Esophagus muscularis mucosa (tissue), 4 donors: ENCODE measurements around the gene PITPNM3. TPM values are rescaled to one million over a fixed set of nuclear protein-coding genes. Genes with fewer than 3 reads are reported as not detected.

Source experiments
- DNase-seq: peaks from one replicate; pipeline ENCODE4 v3.0.0-alpha.2; 2017; ENCODE audit errors: extremely low spot score
- H3K27ac ChIP-seq, 4 donors: fragments of 200-600 bp; sonication (generic); replicated peaks in 1 of 4; 1 replicate in 3 of 4; 2 replicates in 1 of 4; pipeline ENCODE4 v1.5.1; 2016 to 2019; ENCODE audit warnings: mild to moderate bottlenecking in 1 of 4
- H3K27me3 ChIP-seq, 4 donors: fragments of 200-600 bp; sonication (generic); one replicate each; pipeline versions ENCODE4 v1.5.1 to v1.6.0; 2016 to 2019
- H3K36me3 ChIP-seq, 4 donors: fragments of 200-600 bp; sonication (generic); one replicate each; pipeline ENCODE4 v1.5.1; 2016 to 2019
- H3K4me1 ChIP-seq, 4 donors: fragments of 200-600 bp; sonication (generic); one replicate each; pipeline ENCODE4 v1.5.1; 2016 to 2019
- H3K4me3 ChIP-seq, 4 donors: fragments of 200-600 bp; sonication (generic); 1 replicate in 2 of 4; 2 replicates in 2 of 4; pipeline ENCODE4 v1.5.1; 2016 to 2019; ENCODE audit warnings: mild to moderate bottlenecking in 4 of 4, moderate library complexity in 1 of 4
- H3K9me3 ChIP-seq, 4 donors: fragments of 200-600 bp; sonication (generic); 1 replicate in 3 of 4; 2 replicates in 1 of 4; pipeline ENCODE4 v1.5.1; 2016 to 2019
- CTCF ChIP-seq, 3 experiments: fragments of 200-600 bp in 2 of 3; fragments of 450-650 bp in 1 of 3; sonication (generic) in 2 of 3; IDR thresholded peaks; one replicate each; pipeline ENCODE4 v1.5.1; 2017 to 2019; ENCODE audit warnings: antibody characterized with exemption in 3 of 3, mild to moderate bottlenecking in 2 of 3, moderate library complexity in 1 of 3
- EP300 ChIP-seq: sonication (generic); formaldehyde crosslinking; IDR thresholded peaks from one replicate; pipeline ENCODE4 v1.6.1; 2017; ENCODE audit warnings: antibody characterized with exemption
- POLR2A ChIP-seq: fragments of 450-650 bp; IDR thresholded peaks from one replicate; pipeline ENCODE4 v1.6.1; 2017; ENCODE audit warnings: antibody characterized with exemption, moderate library complexity, mild to moderate bottlenecking, low read depth
- POLR2AphosphoS5 ChIP-seq, 2 donors: sonication (generic); formaldehyde crosslinking; IDR thresholded peaks; one replicate each; pipeline ENCODE4 v1.6.1; 2017; ENCODE audit warnings: antibody characterized with exemption in 2 of 2
- WGBS: methylation state at CpG from one replicate; pipeline ENCODE4 v1.1.5; 2018; 5-methylcytosine and 5-hydroxymethylcytosine counted together
- intact Hi-C: fragments of 100-400 bp; cut with DNase I; formaldehyde crosslinking; loops from one replicate; pipeline ENCODE4 v1.15.1; 2023
- total RNA-seq, 4 donors: library from RNA; depleted of rRNA; stranded (reverse); fragments of >200 nt; gene quantifications; one replicate each; pipeline versions ENCODE4 v1.1.0 to v1.2.1, GENCODE V29; 2016

The PITPNM3 gene
- total RNA-seq, 4 donors from 2014 or later: 46.5 to 93.2 (median 68.9) TPM

GRCh38 chr17:6457688-6458459, 98.5 kb downstream of the PITPNM3 start:
- intact Hi-C loops: no loop called here
- Histone ChIP-seq H3K27ac (peak overlapping the region in 2 of 4 donors; percentile 6 to 34), H3K27me3 (peaks cover 0 to 5% (median 0%) of the 10 kb centered on the region in 4 donors), H3K36me3 (peaks cover 0 to 48% (median 18%) of the 10 kb centered on the region in 4 donors), H3K4me3 (no peak overlapping the region), H3K4me1 (peaks cover 13 to 41% (median 26%) of the 10 kb centered on the region in 4 donors), H3K9me3 (no peaks in the 10 kb centered on the region)
- TF ChIP-seq CTCF (IDR thresholded peaks at IDR 0.05): no peak
- no peak for TF ChIP-seq POLR2AphosphoS5 (IDR thresholded peaks at IDR 0.05)
- TF ChIP-seq EP300: no peak
- TF ChIP-seq POLR2A: no peak
- DNase-seq: no peak
- 87% methylated on average over 5 of the region's 10 CpGs for WGBS

DNA sequence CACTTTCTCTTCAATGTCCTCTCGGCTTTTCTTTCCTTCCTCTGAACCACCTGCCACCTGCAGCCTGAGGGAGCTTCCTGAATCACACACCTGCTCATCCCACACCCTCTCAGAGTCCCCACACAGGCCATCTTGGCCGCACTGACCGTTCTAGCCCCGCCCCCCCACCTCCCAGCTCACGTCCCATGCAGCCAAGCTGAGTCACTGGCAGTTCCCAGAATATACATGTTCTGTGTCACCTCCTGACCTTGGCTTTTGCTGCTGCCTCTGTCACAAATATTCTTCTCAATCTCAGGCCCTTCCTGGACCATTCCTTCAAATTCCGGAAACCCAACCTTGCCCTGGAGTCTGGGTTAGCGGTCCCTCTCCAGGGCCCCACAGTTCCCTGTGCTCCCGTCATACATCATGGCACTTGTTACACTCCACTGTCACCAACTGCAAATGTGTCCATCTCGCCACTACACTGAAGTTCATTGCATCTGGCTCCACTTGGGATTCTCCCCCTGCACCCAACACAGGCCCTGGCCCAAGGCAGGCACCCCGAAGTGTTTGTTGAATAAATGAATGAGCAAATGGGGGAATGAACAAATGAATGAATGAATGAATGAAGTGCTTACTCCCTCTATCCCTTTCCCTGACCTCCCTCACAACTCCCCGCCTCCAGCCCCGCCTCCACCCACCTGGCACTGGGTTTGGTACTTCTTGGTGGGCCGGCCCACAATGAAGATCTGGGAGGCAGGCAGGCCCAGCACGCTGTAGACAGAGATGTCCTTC, 99.3 kb downstream of the PITPNM3 start:
- Histone ChIP-seq H3K4me3 (no peak overlapping the region), H3K36me3 (peaks cover 0 to 43% (median 15%) of the 10 kb centered on the region in 4 donors), H3K27ac (peak overlapping the region in 2 of 4 donors; percentile 6 to 34), H3K4me1 (peaks cover 13 to 41% (median 26%) of the 10 kb centered on the region in 4 donors), H3K9me3 (no peaks in the 10 kb centered on the region), H3K27me3 (peaks cover 0 to 5% (median 0%) of the 10 kb centered on the region in 4 donors)
- no peak for DNase-seq
- WGBS: 71% methylated on average over 13 of the region's 14 CpGs
- TF ChIP-seq POLR2AphosphoS5 (IDR thresholded peaks at IDR 0.05) (peak in 1 of 2 donors; percentile 33), EP300 (no peak)
- intact Hi-C loops: no loop called here

DNA sequence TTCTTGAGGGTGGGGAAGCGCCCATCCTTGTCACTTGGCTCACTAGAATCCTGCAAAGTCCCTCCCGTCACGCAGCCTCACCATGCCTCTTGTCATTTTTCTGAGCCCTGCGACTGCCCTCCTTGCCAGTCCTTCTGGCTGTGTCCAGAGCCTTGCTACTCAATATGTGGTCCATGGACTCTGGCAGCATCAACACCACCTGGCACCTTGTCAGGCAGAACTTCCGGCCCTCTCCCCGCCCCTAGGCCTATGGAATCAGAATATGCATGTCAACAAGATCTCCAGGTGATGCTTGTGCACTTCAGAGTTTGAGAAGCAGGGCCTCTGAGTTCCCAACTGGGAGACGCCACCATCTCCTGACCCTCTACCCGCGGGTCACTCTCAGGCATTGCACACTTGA, 100.0 kb downstream of the PITPNM3 start:
- peaks cover 13 to 41% (median 26%) of the 10 kb centered on the region in 4 donors for H3K4me1 ChIP-seq
- no peaks in the 10 kb centered on the region for H3K9me3 ChIP-seq
- DNase-seq: no peak
- H3K4me3 ChIP-seq: no peak overlapping the region
- TF ChIP-seq POLR2A: no peak
- TF ChIP-seq EP300: no peak
- TF ChIP-seq CTCF (IDR thresholded peaks at IDR 0.05): no peak
- no peak for TF ChIP-seq POLR2AphosphoS5 (IDR thresholded peaks at IDR 0.05)
- 92% methylated on average over 7 of the region's 9 CpGs for WGBS
- peaks cover 0 to 35% (median 11%) of the 10 kb centered on the region in 4 donors for H3K36me3 ChIP-seq
- peaks cover 0 to 5% (median 0%) of the 10 kb centered on the region in 4 donors for H3K27me3 ChIP-seq
- intact Hi-C loops: no loop called here
- H3K27ac ChIP-seq: peak overlapping the region in 1 of 4 donors; percentile 2

DNA sequence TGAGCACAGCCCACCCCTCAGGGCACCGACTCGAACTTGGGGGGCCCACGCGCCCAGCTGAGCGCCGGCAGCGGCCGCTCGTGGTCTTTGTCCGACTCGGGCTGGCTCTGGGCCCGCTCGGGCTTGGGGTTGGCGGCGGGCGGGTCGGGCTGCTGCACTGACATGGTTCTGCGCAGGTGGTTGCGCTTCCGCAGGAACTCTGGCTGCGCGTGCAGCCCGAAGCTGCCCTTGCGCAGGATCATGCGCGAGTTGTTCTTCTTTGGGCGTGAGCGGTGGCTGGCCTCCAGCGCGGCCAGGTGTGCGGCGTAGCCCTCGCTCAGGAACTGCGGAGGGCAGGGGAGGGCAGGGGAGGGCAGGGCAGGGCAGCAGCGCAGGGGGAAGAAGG, 101.0 kb downstream of the PITPNM3 start:
- no peak for TF ChIP-seq EP300
- TF ChIP-seq CTCF (IDR thresholded peaks at IDR 0.05): no peak
- no peak for TF ChIP-seq POLR2A
- no peak for TF ChIP-seq POLR2AphosphoS5 (IDR thresholded peaks at IDR 0.05)
- Histone ChIP-seq H3K27me3 (peaks cover 0 to 5% (median 0%) of the 10 kb centered on the region in 4 donors), H3K4me1 (peaks cover 13 to 41% (median 26%) of the 10 kb centered on the region in 4 donors), H3K9me3 (no peaks in the 10 kb centered on the region), H3K4me3 (peak overlapping the region in 3 of 4 donors; percentile 24 to 32 (median 30)), H3K27ac (no peak overlapping the region), H3K36me3 (peaks cover 0 to 25% (median 7%) of the 10 kb centered on the region in 4 donors)
- WGBS: 20% methylated on average over 1 of the region's 35 CpGs
- no peak for DNase-seq
- intact Hi-C loops: no loop called here
